GM23338 (cell line): ENCODE measurements around the gene A2ML1. TPM values are rescaled to one million over a fixed set of nuclear protein-coding genes. Genes with fewer than 3 reads are reported as not detected.

Source experiments
- ATAC-seq: fragments of 200-7000 bp; cut with Tn5 transposase; 3 replicates; pipeline ENCODE4 v1.9.1; 2020
- DNase-seq: peaks from one replicate; pipeline ENCODE4 v3.0.0-alpha.2; 2015; ENCODE audit warnings: low spot score
- H2AFZ ChIP-seq: fragments of 200-600 bp; sonication (generic); 2 replicates; pipeline ENCODE4 v1.8.0; 2016; ENCODE audit warnings: antibody characterized with exemption, mild to moderate bottlenecking, moderate library complexity
- H3F3A ChIP-seq: fragments of 200-600 bp; sonication (generic); replicated peaks from 2 replicates; pipeline ENCODE4 v1.8.0; 2017; ENCODE audit warnings: antibody characterized with exemption, mixed run types, low read depth
- H3K27ac ChIP-seq: fragments of 200-600 bp; sonication (generic); 2 replicates; pipeline ENCODE4 v1.6.1; 2016; ENCODE audit warnings: low read depth
- H3K27me3 ChIP-seq: fragments of 200-600 bp; sonication (generic); 2 replicates; pipeline ENCODE4 v1.8.0; 2016; ENCODE audit warnings: mild to moderate bottlenecking, mixed run types, moderate library complexity; ENCODE audit not compliant: insufficient read depth
- H3K36me3 ChIP-seq: fragments of 200-600 bp; sonication (generic); 2 replicates; pipeline ENCODE4 v1.8.0; 2016; ENCODE audit warnings: mild to moderate bottlenecking; ENCODE audit not compliant: insufficient read depth
- H3K4me1 ChIP-seq: fragments of 200-600 bp; sonication (generic); 2 replicates; pipeline ENCODE4 v1.8.0; 2016; ENCODE audit warnings: mild to moderate bottlenecking, moderate library complexity; ENCODE audit not compliant: insufficient read depth
- H3K4me2 ChIP-seq: fragments of 200-600 bp; sonication (generic); 2 replicates; pipeline ENCODE4 v1.7.1; 2017; ENCODE audit warnings: mixed run types
- H3K4me3 ChIP-seq: fragments of 200-600 bp; sonication (generic); 2 replicates; pipeline ENCODE4 v1.6.1; 2016; ENCODE audit warnings: mixed run types
- H3K79me2 ChIP-seq: fragments of 200-600 bp; sonication (generic); replicated peaks from 2 replicates; pipeline ENCODE4 v1.8.0; 2017; ENCODE audit warnings: mild to moderate bottlenecking; ENCODE audit not compliant: insufficient read depth
- H3K9me2 ChIP-seq: fragments of 200-600 bp; sonication (generic); 2 replicates; pipeline ENCODE4 v1.8.0; 2017; ENCODE audit not compliant: insufficient read depth
- H4K20me1 ChIP-seq: fragments of 200-600 bp; sonication (generic); replicated peaks from 2 replicates; pipeline ENCODE4 v1.8.0; 2017; ENCODE audit warnings: mild to moderate bottlenecking; ENCODE audit not compliant: insufficient read depth
- H3K27ac Mint-ChIP-seq: 2 replicates; pipeline ENCODE4 v1.8.0; 2020; ENCODE audit warnings: inconsistent platforms, mild to moderate bottlenecking, moderate library complexity, mixed read lengths
- H3K27me3 Mint-ChIP-seq: 3 replicates; pipeline ENCODE4 v1.8.0; 2022; ENCODE audit warnings: low read depth, mild to moderate bottlenecking, moderate library complexity, mixed read lengths, inconsistent platforms; ENCODE audit not compliant: insufficient read depth, poor library complexity
- H3K36me3 Mint-ChIP-seq: 3 replicates; pipeline ENCODE4 v1.8.0; 2021; ENCODE audit warnings: low read depth, mild to moderate bottlenecking, inconsistent platforms, moderate library complexity, mixed read lengths
- H3K4me1 Mint-ChIP-seq: 3 replicates; pipeline ENCODE4 v1.8.0; 2020; ENCODE audit warnings: mild to moderate bottlenecking, inconsistent platforms, mixed read lengths
- H3K4me3 Mint-ChIP-seq: 3 replicates; pipeline ENCODE4 v1.8.0; 2021; ENCODE audit warnings: moderate library complexity, mild to moderate bottlenecking, inconsistent platforms, mixed read lengths
- H3K9me3 Mint-ChIP-seq: 3 replicates; pipeline ENCODE4 v1.8.0; 2020; ENCODE audit warnings: moderate library complexity, mild to moderate bottlenecking, inconsistent platforms, mixed read lengths
- POLR2AphosphoS5 ChIP-seq: IDR thresholded peaks from 2 replicates; pipeline ENCODE4 v1.6.1; 2016; ENCODE audit warnings: antibody characterized with exemption, low read depth
- REST ChIP-seq: IDR thresholded peaks from one replicate; pipeline ENCODE4 v1.6.1; 2018; ENCODE audit warnings: antibody characterized with exemption; ENCODE audit not compliant: unreplicated experiment
- ZNF114 ChIP-seq: fragments of 250-450 bp; sonication (Bioruptor Pico); IDR thresholded peaks from 2 replicates; pipeline ENCODE4 v1.5.0; 2020; ENCODE audit warnings: mild to moderate bottlenecking, moderate library complexity
- polyA plus RNA-seq: library from polyadenylated mRNA; unstranded; fragments of >200 nt; fragmentation: Nextera tagmentation; extraction: Ambion mirVana; gene quantifications from 2 replicates; pipeline ENCODE4 v1.2.1, GENCODE V29; 2016
- total RNA-seq: library from RNA; depleted of rRNA; stranded (reverse); fragments of >200 nt; shearing (Covaris generic); gene quantifications from 2 replicates; pipeline ENCODE4 v1.2.3, GENCODE V29; 2014
- TF ChIP-seq, protein P1 (sequence below), 2 experiments: fragments of 200-600 bp in 1 of 2; sonication (generic) in 1 of 2; conservative IDR thresholded peaks; 2 replicates each; pipeline versions ENCODE4 v1.5.1 to v1.6.1; 2016 to 2017; ENCODE audit warnings: antibody characterized with exemption in 2 of 2, low read depth in 2 of 2, mild to moderate bottlenecking in 2 of 2, moderate library complexity in 1 of 2
- TF ChIP-seq, protein P2 (sequence below): fragments of 250-450 bp; sonication (Bioruptor Pico); IDR thresholded peaks from 2 replicates; pipeline ENCODE4 v1.5.0; 2020; ENCODE audit warnings: mild to moderate bottlenecking, moderate library complexity

The A2ML1 gene
- total and polyA plus RNA-seq, 2 experiments from 2014 or later, result 3.8 to 6.0 TPM

DNA sequence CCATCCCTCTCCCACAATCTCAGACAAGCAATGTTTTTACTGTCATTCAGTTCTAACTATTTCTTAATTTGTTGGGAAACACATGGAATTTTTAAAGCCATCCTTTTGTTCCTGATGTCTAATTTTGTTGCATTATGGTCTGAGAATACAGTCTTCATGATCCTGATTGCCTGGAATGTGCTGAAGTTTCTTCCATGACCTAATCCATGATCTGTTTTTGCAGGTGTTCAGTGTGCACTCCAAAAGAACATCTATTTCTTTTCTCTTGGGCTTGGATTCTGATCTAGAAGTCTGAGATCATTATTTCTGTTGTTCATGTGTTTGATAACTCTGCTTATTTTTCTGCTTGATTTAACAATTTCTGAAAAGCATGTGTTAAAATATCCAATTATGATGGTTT lies 48.6 kb downstream of the A2ML1 start:
- H3K4me1 Mint-ChIP-seq, result no peaks in the 10 kb centered on the region
- Histone ChIP-seq H3K9me2 (no peaks in the 10 kb centered on the region), H3K27ac (no peak overlapping the region), H3K4me3 (no peak overlapping the region), H3K4me1 (no peaks in the 10 kb centered on the region), H3K79me2 (no peaks in the 10 kb centered on the region), H3K4me2 (no peak overlapping the region), H4K20me1 (no peaks in the 10 kb centered on the region), H3F3A (no peaks in the 10 kb centered on the region), H3K27me3 (no peaks in the 10 kb centered on the region), H2AFZ (no peak overlapping the region), H3K36me3 (no peaks in the 10 kb centered on the region)
- ATAC-seq, result no peak
- DNase-seq, result no peak
- H3K9me3 Mint-ChIP-seq, result no peaks in the 10 kb centered on the region
- H3K36me3 Mint-ChIP-seq, result no peaks in the 10 kb centered on the region
- no peaks in the 10 kb centered on the region for H3K27me3 Mint-ChIP-seq
- TF ChIP-seq POLR2AphosphoS5 (no peak), ZNF114 (CRISPR knock-in tag) (no peak), REST (no peak)
- TF ChIP-seq, protein P1, sequence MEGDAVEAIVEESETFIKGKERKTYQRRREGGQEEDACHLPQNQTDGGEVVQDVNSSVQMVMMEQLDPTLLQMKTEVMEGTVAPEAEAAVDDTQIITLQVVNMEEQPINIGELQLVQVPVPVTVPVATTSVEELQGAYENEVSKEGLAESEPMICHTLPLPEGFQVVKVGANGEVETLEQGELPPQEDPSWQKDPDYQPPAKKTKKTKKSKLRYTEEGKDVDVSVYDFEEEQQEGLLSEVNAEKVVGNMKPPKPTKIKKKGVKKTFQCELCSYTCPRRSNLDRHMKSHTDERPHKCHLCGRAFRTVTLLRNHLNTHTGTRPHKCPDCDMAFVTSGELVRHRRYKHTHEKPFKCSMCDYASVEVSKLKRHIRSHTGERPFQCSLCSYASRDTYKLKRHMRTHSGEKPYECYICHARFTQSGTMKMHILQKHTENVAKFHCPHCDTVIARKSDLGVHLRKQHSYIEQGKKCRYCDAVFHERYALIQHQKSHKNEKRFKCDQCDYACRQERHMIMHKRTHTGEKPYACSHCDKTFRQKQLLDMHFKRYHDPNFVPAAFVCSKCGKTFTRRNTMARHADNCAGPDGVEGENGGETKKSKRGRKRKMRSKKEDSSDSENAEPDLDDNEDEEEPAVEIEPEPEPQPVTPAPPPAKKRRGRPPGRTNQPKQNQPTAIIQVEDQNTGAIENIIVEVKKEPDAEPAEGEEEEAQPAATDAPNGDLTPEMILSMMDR (conservative IDR thresholded peaks at IDR 0.05; ENCODE audit: low read depth in 2 of 2), result no peak
- TF ChIP-seq, protein P2, sequence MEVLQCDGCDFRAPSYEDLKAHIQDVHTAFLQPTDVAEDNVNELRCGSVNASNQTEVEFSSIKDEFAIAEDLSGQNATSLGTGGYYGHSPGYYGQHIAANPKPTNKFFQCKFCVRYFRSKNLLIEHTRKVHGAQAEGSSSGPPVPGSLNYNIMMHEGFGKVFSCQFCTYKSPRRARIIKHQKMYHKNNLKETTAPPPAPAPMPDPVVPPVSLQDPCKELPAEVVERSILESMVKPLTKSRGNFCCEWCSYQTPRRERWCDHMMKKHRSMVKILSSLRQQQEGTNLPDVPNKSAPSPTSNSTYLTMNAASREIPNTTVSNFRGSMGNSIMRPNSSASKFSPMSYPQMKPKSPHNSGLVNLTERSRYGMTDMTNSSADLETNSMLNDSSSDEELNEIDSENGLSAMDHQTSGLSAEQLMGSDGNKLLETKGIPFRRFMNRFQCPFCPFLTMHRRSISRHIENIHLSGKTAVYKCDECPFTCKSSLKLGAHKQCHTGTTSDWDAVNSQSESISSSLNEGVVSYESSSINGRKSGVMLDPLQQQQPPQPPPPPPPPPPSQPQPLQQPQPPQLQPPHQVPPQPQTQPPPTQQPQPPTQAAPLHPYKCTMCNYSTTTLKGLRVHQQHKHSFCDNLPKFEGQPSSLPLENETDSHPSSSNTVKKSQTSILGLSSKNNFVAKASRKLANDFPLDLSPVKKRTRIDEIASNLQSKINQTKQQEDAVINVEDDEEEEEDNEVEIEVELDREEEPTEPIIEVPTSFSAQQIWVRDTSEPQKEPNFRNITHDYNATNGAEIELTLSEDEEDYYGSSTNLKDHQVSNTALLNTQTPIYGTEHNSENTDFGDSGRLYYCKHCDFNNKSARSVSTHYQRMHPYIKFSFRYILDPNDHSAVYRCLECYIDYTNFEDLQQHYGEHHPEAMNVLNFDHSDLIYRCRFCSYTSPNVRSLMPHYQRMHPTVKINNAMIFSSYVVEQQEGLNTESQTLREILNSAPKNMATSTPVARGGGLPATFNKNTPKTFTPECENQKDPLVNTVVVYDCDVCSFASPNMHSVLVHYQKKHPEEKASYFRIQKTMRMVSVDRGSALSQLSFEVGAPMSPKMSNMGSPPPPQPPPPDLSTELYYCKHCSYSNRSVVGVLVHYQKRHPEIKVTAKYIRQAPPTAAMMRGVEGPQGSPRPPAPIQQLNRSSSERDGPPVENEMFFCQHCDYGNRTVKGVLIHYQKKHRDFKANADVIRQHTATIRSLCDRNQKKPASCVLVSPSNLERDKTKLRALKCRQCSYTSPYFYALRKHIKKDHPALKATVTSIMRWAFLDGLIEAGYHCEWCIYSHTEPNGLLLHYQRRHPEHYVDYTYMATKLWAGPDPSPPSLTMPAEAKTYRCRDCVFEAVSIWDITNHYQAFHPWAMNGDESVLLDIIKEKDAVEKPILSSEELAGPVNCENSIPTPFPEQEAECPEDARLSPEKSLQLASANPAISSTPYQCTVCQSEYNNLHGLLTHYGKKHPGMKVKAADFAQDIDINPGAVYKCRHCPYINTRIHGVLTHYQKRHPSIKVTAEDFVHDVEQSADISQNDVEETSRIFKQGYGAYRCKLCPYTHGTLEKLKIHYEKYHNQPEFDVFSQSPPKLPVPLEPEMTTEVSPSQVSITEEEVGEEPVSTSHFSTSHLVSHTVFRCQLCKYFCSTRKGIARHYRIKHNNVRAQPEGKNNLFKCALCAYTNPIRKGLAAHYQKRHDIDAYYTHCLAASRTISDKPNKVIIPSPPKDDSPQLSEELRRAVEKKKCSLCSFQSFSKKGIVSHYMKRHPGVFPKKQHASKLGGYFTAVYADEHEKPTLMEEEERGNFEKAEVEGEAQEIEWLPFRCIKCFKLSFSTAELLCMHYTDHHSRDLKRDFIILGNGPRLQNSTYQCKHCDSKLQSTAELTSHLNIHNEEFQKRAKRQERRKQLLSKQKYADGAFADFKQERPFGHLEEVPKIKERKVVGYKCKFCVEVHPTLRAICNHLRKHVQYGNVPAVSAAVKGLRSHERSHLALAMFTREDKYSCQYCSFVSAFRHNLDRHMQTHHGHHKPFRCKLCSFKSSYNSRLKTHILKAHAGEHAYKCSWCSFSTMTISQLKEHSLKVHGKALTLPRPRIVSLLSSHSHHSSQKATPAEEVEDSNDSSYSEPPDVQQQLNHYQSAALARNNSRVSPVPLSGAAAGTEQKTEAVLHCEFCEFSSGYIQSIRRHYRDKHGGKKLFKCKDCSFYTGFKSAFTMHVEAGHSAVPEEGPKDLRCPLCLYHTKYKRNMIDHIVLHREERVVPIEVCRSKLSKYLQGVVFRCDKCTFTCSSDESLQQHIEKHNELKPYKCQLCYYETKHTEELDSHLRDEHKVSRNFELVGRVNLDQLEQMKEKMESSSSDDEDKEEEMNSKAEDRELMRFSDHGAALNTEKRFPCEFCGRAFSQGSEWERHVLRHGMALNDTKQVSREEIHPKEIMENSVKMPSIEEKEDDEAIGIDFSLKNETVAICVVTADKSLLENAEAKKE (CRISPR knock-in tag), result no peak
- no peak overlapping the region for H3K27ac Mint-ChIP-seq
- no peak overlapping the region for H3K4me3 Mint-ChIP-seq
